Smooth muscle cell (in vitro differentiated cells): ENCODE results near the gene TSHZ3. TPM values are rescaled to one million over a fixed set of nuclear protein-coding genes. Genes with fewer than 3 reads are reported as not detected.

ENCODE experiments used
- DNase-seq: peaks from one replicate; lab custom pipeline; 2025; ENCODE audit not compliant: unreplicated experiment; lab: John Stamatoyannopoulos, UW
- H2AFZ ChIP-seq: fragments of 200-600 bp; sonication (generic); 2 replicates; pipeline ENCODE4 v1.6.0; 2016; ENCODE audit warnings: antibody characterized with exemption, low read depth, mild to moderate bottlenecking
- H3F3A ChIP-seq: fragments of 200-600 bp; sonication (generic); 2 replicates; pipeline ENCODE4 v1.6.0; 2017; ENCODE audit warnings: antibody characterized with exemption, low read depth
- H3K27ac ChIP-seq: fragments of 200-600 bp; sonication (generic); 2 replicates; pipeline ENCODE4 v1.5.1; 2016; ENCODE audit warnings: low read depth, mild to moderate bottlenecking
- H3K27me3 ChIP-seq: fragments of 200-600 bp; sonication (generic); 2 replicates; pipeline ENCODE4 v1.6.1; 2016; ENCODE audit warnings: low read depth, mild to moderate bottlenecking
- H3K36me3 ChIP-seq: fragments of 200-600 bp; sonication (generic); 2 replicates; pipeline ENCODE4 v1.5.1; 2016; ENCODE audit warnings: low read depth
- H3K4me1 ChIP-seq: fragments of 200-600 bp; sonication (generic); 2 replicates; pipeline ENCODE4 v1.5.1; 2016; ENCODE audit warnings: low read depth
- H3K4me2 ChIP-seq: fragments of 200-600 bp; sonication (generic); 2 replicates; pipeline ENCODE4 v1.6.0; 2016; ENCODE audit warnings: mild to moderate bottlenecking
- H3K4me3 ChIP-seq: fragments of 200-600 bp; sonication (generic); 2 replicates; pipeline ENCODE4 v1.5.1; 2016; ENCODE audit warnings: mild to moderate bottlenecking
- H3K79me2 ChIP-seq: fragments of 200-600 bp; sonication (generic); 2 replicates; pipeline ENCODE4 v1.6.0; 2016; ENCODE audit warnings: low read depth, mild to moderate bottlenecking
- H3K9ac ChIP-seq: fragments of 200-600 bp; sonication (generic); 2 replicates; pipeline ENCODE4 v1.6.0; 2016; ENCODE audit warnings: low read depth
- H3K9me3 ChIP-seq: fragments of 200-600 bp; sonication (generic); replicated peaks from 2 replicates; pipeline ENCODE4 v1.5.1; 2016; ENCODE audit warnings: low read depth
- H4K20me1 ChIP-seq: fragments of 200-600 bp; sonication (generic); 2 replicates; pipeline ENCODE4 v1.6.0; 2016; ENCODE audit warnings: low read depth
- CTCF ChIP-seq: fragments of 200-600 bp; sonication (generic); IDR thresholded peaks from 2 replicates; pipeline ENCODE4 v1.5.1; 2017; ENCODE audit warnings: borderline replicate concordance, mild to moderate bottlenecking, antibody characterized with exemption; ENCODE audit not compliant: insufficient read depth, poor library complexity, severe bottlenecking
- WGBS: methylation state at CpG from one replicate; pipeline ENCODE4 v1.1.7; 2016; ENCODE audit warnings: low lambda C conversion rate; 5-methylcytosine and 5-hydroxymethylcytosine counted together
- polyA plus RNA-seq: library from polyadenylated mRNA; unstranded; fragments of >200 nt; fragmentation: Nextera tagmentation; extraction: Ambion mirVana; gene quantifications from 2 replicates; pipeline ENCODE4 v1.2.1, GENCODE V29; 2016
- total RNA-seq: library from RNA; depleted of rRNA; stranded (reverse); fragments of >200 nt; gene quantifications from 2 replicates; pipeline ENCODE4 v1.2.3, GENCODE V29; 2014

Gene TSHZ3
- total and polyA plus RNA-seq, 2 experiments from 2014 or later, result 21.8 to 23.7 TPM

- H3K4me1 ChIP-seq, result no peaks in the 10 kb centered on the region
- TF ChIP-seq CTCF, result no peak
- no peak overlapping the region for H3K4me2 ChIP-seq
- no peak overlapping the region for H3K27ac ChIP-seq
- H3K36me3 ChIP-seq, result no peaks in the 10 kb centered on the region
- H3K9ac ChIP-seq, result no peak overlapping the region
- peaks cover 100% of the 10 kb centered on the region for H4K20me1 ChIP-seq
- H3K9me3 ChIP-seq, result no peaks in the 10 kb centered on the region
- no peak overlapping the region for H2AFZ ChIP-seq
- H3F3A ChIP-seq, result no peaks in the 10 kb centered on the region
- no peak overlapping the region for H3K4me3 ChIP-seq
- peaks cover 94% of the 10 kb centered on the region for H3K79me2 ChIP-seq
- no peaks in the 10 kb centered on the region for H3K27me3 ChIP-seq
- DNase-seq, result no peak
- 83% methylated on average over 8 of the region's 8 CpGs for WGBS
Measured at GRCh38 chr19:31290931-31291590, 58.2 kb downstream of the TSHZ3 start.

DNA sequence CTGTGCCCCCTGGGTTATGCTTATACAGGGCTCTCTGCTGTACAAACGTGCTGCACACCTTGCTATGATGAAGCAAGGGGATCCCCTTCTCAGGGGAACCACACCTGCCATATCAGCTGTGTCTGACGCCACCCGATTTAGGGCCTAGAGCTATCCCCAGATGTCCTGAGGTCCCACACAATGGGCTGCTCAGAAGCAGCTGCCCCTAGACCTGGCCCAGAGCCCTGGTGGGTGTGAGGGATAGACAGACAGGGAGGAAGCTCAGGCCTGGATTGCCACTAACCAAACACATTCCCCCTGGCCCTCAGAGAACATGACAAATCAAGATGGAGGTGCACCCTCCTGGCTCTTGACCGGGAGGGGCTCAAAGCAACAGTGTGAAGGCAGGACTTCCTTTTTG lies 59.3 kb downstream of the TSHZ3 start:
- no peaks in the 10 kb centered on the region for H3K4me1 ChIP-seq
- no peak overlapping the region for H2AFZ ChIP-seq
- H3K27ac ChIP-seq, result no peak overlapping the region
- no peak for DNase-seq
- H4K20me1 ChIP-seq, result peaks cover 100% of the 10 kb centered on the region
- no peak for TF ChIP-seq CTCF
- no peaks in the 10 kb centered on the region for H3K27me3 ChIP-seq
- H3K9ac ChIP-seq, result no peak overlapping the region
- H3F3A ChIP-seq, result no peaks in the 10 kb centered on the region
- 92% methylated on average over 4 of the region's 4 CpGs for WGBS
- no peaks in the 10 kb centered on the region for H3K9me3 ChIP-seq
- H3K79me2 ChIP-seq, result peaks cover 94% of the 10 kb centered on the region
- no peak overlapping the region for H3K4me3 ChIP-seq
- H3K36me3 ChIP-seq, result no peaks in the 10 kb centered on the region
- no peak overlapping the region for H3K4me2 ChIP-seq

- H3K27me3 ChIP-seq, result no peaks in the 10 kb centered on the region
- H3K4me3 ChIP-seq, result no peak overlapping the region
- H3K4me2 ChIP-seq, result no peak overlapping the region
- no peak overlapping the region for H3K9ac ChIP-seq
- H3K79me2 ChIP-seq, result peaks cover 94% of the 10 kb centered on the region
- no peak overlapping the region for H3K27ac ChIP-seq
- no peaks in the 10 kb centered on the region for H3K9me3 ChIP-seq
- H3F3A ChIP-seq, result no peaks in the 10 kb centered on the region
- no peaks in the 10 kb centered on the region for H3K4me1 ChIP-seq
- no peak for TF ChIP-seq CTCF
- H2AFZ ChIP-seq, result no peak overlapping the region
- H4K20me1 ChIP-seq, result peaks cover 100% of the 10 kb centered on the region
- no peaks in the 10 kb centered on the region for H3K36me3 ChIP-seq
- no peak for DNase-seq
- WGBS, result 87% methylated on average over 10 of the region's 10 CpGs
Measured at GRCh38 chr19:31289381-31289880, 59.8 kb downstream of the TSHZ3 start.

- no peak overlapping the region for H3K4me3 ChIP-seq
- no peaks in the 10 kb centered on the region for H3K9me3 ChIP-seq
- H3K27me3 ChIP-seq, result no peaks in the 10 kb centered on the region
- H3K4me1 ChIP-seq, result no peaks in the 10 kb centered on the region
- H4K20me1 ChIP-seq, result peaks cover 100% of the 10 kb centered on the region
- peaks cover 99% of the 10 kb centered on the region for H3K79me2 ChIP-seq
- no peak for DNase-seq
- H3F3A ChIP-seq, result no peaks in the 10 kb centered on the region
- H3K36me3 ChIP-seq, result no peaks in the 10 kb centered on the region
- H2AFZ ChIP-seq, result no peak overlapping the region
- no peak overlapping the region for H3K9ac ChIP-seq
- no peak overlapping the region for H3K27ac ChIP-seq
- H3K4me2 ChIP-seq, result no peak overlapping the region
- TF ChIP-seq CTCF, result no peak
- WGBS, result 97% methylated on average over 8 of the region's 8 CpGs
Measured at GRCh38 chr19:31286491-31286890, 62.7 kb downstream of the TSHZ3 start.
